Posterior vena cava (tissue), 2 donors: Measurements from ENCODE around the gene FAIM2. TPM values are rescaled to one million over a fixed set of nuclear protein-coding genes. Genes with fewer than 3 reads are reported as not detected.
"Not testable (repeated sequence)": the region's sequence is repeated elsewhere in the genome, so short reads cannot be mapped to it uniquely, and the experiment has no call there.

Source experiments
- DNase-seq: peaks from one replicate; pipeline ENCODE4 v3.0.0-alpha.2; 2020; ENCODE audit warnings: low spot score
- intact Hi-C, 2 donors: fragments of 100-400 bp; cut with DNase I; formaldehyde crosslinking; loops; one replicate each; pipeline versions ENCODE4 v1.14.1 to v1.14.2; 2022 to 2023
- total RNA-seq, 2 donors: library from RNA; stranded (reverse); fragmentation: NEBNext Ultra II Directional; extraction: Animal tissue kit (Norgen Biotek cat#: 25700); gene quantifications; one replicate each; pipeline ENCODE4 v1.2.1, GENCODE V29; 2021
- donor health status: DM: yes; HTN: yes; CAD: no.
- donor health status: DM: yes; HTN: yes; CAD: no.

Gene FAIM2
- total RNA-seq, 2 donors from 2014 or later, result 1.8 to 2.5 TPM

DNA sequence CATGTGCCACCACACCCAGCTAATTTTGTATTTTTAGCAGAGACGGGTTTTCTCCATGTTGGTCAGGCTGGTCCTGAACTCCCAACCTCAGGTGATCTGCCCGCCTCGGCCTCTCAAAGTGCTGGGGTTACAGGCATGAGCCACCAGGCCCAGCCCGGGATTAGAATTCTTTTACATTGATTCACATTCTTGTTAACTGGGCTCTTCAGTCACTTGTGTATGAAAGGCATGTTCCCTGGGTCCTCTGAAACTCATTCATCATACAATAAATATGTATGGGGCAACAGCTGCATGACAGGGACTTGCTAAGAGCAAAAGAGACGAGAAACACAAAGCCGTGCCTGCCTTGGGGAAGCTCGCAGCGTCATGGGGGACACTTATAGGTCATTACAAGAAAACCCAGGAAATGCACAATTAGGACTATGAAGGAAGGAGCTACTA lies 31.9 kb downstream of the FAIM2 start:
- DNase-seq, result peak; percentile 44

DNA sequence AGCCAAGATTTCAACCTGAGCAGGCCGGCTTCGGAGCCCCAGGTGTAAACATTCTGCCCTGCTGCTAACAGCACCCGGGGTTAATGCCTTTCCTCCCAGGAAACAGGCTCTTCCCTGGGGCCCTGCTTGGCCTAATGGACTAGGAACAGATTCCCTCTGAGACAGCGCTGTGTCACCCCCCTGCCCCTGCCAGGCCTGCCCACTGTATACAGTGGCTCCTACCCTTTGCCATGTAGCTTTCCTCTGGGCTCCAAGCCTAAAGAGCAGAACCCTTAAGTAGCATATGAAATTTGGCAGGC lies 32.5 kb downstream of the FAIM2 start:
- DNase-seq, result peak; percentile 47
- intact Hi-C loops, result no loop called here

More for the DNA sequence above, 31.9 kb downstream of the FAIM2 start:
- intact Hi-C loops, result not testable (repeated sequence)

DNA sequence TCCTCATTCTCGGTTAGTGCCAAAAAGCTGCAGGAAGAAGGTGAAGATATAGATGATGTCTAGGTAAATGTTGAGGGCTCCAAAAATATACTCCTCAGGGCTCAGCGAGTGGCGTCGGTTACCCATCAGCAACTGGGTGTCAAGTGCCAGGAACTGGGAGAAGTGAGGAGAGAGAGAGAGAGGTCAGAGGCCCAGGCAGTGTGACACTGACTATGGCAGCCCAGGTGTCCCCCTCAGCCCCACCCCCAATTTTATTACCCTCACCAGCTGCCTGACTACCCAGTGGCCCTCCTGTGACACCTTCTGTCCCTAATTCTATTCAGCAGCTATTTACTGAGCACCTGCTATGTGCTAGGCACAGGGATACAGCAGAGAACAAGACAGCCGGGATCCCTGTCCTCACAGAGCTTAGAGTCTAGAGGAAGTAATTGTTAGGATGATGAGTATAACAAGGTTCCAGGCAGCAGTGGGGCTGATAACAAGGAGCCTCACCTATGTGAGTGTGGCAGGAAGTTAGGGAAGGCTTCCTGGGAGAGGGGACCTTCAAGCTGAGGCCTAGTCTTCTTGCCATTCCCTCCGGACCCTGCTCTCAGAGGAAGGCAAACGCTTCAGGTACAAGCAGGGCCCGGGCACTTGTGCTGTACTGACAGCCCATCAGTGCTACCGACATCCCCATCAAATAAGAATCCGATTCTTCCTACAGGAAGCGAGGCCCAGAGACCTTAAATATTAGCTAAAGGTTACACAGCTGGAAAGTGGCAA lies 33.0 kb downstream of the FAIM2 start:
- DNase-seq, result peak; percentile 20
- intact Hi-C loops, result no loop called here

DNA sequence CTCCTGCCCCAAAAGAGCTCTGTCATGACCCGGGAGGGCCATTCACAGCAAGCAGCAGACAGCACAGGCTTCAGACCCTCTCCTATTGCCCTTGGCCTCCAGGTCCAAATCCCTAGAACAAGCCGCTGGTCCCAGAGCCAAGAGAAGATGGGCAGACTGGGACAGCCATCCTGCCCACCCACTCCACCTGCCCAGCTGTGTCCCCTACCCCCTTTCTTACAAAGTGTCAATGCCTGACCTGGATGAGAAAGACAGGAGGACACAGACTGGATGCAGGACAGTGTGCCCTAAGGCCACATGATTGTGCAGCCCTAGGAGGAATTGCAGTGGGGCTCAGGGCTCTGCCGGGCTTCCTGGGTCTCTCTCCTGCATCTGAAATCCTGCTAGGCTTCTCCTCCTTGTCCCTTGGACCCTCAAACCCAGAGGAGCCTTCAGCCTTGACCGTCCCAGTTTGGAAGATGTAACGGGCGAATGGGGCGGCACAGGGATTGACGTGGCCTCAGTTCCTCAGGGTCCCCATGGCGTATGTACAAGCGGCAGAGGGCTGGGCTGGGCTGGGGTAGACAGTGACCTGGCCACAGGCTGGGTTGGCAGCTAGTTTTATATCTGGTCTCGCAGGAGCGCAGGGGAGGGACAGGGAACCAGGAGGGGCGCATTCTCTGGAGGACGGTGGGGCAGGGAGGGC lies 33.7 kb downstream of the FAIM2 start:
- DNase-seq, result peak; percentile 49

DNA sequence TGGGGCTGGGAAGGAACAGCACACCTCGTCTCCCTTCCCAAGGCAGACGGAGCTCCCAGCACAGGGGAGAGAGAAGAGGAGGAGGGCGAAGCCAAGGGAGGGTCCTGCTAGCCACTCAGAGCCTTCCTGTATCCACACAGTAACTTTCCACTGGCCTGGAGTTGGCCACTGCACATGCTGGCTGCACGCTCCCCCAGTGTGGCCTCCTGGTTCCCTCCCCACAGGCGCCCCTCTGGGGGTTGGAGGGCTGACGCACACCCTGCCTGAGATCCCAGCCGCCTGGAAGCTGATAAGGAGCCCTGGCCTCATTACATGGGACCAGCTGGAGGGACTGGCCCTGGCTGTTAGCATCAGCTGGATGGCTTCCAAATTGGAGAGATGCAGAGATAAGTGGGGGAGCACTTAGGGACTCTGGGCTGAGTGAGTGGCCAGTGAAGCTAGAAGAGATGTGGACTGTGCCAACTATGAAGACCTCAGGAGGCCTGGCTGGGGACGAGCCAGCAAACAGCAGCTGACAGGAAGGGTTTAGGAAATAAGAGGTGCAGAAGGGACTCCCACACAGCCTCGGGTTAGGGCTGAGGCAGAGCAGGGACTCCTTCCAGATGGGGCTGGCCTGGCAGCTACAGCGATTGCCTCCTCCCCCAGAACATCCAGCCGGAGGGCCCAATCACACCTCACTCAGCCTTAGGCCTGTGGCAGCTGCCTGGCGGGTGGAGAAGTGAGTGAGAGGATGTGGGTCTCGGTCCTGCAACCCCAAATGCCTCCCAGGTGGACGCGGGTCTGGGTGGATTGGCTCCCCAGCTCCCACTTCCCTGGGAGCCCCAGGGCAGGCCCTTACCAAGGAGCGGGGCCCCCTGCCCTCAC lies 34.5 kb downstream of the FAIM2 start:
- intact Hi-C loops, result loop anchor here (1.0 to 10.0 kb wide), 2 partner anchors 94 to 186 kb away; partner anchors contain the start of gene ASIC1 (in 1 of the 2)
- DNase-seq, result peak; percentile 95

More for the DNA sequence above, 33.7 kb downstream of the FAIM2 start:
- intact Hi-C loops, result loop anchor here in 1 of 2 donors (10.0 kb wide), 1 partner anchor 185 kb away; the partner anchor contains the start of gene ASIC1

DNA sequence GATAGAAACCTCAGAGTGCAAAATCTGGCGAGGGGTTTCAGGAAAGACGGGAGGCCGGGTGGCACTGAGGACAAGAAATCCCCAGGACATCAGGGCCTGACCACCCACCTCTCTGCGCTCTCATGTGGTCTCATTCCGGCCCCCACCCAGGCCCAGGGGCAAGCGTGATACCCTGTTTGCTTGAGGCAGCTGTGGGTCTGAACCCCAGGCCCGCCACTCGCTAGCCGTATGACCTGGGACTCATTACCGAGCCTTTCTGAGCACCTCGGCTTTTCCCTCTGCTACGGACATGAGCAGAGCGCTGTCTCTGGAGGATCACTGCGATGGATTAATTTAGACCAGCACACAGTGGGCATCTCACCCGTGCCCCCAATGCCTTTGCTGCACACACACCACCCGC lies 35.3 kb downstream of the FAIM2 start:
- intact Hi-C loops, result loop anchor here (1.0 to 10.0 kb wide), 2 partner anchors 93 to 186 kb away; partner anchors contain the start of gene ASIC1 (in 1 of the 2)
- DNase-seq, result peak; percentile 78

DNA sequence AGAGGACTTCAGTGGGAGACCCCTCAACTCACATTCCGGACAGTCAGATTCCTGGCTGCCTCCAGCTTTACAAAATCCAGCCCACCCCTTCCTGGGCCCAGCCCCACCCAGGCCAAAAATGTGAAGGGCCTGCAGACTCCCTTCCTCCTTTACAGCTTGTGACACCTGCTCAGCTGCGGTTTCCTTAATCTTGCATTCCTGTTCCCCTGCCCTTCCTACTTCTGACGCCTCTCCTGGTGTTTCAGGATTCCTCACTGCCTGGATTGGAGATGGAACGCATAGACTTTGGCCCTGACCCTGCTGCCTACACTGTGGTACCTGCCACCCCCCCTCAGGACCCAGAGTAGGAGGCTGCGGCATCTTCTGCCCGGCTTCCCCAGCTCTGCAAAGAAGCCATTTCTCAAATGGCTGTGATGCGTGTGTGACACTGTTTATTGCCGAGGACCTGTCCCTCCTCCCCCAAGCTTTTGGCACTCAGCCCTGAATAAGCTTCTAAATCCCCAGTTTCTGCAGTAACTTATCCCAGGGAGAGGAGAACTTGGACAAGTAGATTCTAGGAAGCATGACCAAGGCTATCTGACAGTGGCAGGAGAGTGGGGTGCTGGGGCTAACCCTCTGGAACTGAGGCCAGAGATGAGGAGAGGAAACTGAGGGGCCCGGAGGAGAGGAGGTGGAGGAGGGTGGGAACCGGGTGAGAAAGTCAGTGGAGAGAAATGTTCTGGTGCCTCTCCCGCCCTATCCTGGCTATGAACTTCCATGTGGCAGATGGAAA lies 35.9 kb downstream of the FAIM2 start:
- peak; percentile 71 for DNase-seq

DNA sequence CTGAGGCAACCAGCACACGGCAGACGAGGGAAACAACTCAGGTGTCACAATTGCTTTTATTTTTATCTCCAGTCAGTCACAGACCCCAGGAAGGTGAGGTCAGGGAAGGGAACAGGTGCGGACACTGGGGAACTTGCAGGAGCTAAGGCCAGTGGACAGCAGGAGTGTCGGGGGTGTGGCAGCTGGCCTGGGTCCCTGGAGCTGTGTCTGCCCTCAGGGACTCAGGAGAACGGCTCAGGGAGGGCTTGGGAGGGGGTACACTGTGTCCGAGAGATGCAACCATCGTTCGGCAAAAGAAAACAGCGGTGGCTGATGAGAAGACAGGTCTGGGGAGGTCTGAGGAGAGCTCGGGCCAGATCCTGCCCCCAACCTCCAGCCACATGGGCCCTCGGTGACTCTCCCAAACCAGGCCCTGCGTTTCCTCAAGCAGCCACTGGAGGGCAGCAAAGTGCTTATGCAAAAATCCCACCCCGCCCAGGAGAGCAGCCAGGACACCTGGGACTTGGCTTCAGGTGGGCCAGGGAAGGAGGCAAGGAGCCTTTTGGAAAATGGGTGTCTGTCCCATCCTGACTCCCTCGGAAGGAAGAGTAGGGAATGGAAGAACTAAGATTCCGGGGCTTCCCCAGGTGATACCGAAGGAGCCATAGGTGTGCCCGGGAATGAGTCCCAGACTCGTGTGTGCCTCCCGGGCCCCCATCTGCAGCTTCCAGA lies 36.7 kb downstream of the FAIM2 start:
- intact Hi-C loops, result loop anchor here in 1 of 2 donors (10.0 kb wide), 1 partner anchor 188 kb away; the partner anchor contains the start of gene ASIC1
- DNase-seq, result peak; percentile 91

More for the DNA sequence above, 35.9 kb downstream of the FAIM2 start:
- intact Hi-C loops, result loop anchor here (1.0 to 10.0 kb wide), 2 partner anchors 92 to 187 kb away; partner anchors contain the start of gene ASIC1 (in 1 of the 2)

DNA sequence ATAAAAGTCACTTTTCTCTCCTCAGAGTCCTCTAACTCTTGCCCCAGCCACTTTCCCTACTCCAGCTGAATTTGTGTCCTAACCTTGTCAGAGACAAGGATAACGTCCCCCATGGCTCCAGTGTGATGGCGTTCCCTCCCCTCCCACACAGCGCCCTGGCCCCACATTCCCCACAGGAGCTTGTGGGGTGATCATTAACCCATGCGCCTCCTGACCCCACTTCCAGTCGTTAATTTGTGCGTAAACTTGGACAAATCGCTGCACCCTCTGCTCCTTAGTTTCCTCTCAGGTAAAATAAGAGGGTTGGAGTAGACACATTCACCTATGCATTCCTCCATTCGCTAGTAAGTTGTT lies 37.9 kb downstream of the FAIM2 start:
- intact Hi-C loops, result loop anchor here in 1 of 2 donors (10.0 kb wide), 1 partner anchor 189 kb away; the partner anchor contains the start of gene ASIC1
- no peak for DNase-seq

DNA sequence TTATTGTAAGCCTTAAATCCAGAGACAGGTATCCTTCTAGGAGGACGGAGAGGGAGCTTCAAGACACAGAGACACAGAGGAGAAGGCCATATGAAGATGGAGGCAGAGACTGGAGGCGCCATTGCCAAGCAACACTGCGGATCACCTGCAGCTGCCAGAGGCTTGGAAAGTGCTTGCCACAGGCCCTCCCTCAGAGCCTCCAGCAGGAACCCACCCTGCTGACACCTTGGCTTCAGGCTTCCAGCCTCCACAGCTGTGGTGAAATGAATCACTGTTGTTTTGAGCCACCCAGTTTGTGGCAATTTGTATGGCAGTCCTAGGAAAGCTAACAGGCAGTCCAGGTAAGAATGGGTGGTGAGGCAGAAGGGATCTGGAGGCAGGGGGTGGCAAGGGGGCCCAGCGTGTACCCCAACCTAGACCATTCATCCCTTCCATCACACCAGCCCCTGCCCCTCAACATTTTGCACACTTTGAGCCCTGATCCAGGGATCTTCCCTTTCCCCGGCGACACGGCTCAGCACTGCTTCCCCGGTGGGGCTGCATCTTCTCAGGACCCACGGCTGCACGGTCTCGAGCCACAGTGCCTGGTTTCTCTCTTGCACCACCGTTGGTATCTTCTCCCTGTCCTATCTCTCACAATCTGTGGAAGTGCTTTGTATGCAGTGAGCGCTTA lies 38.5 kb downstream of the FAIM2 start:
- intact Hi-C loops, result loop anchor here in 1 of 2 donors (10.0 kb wide), 1 partner anchor 190 kb away; the partner anchor contains the start of gene ASIC1

DNA sequence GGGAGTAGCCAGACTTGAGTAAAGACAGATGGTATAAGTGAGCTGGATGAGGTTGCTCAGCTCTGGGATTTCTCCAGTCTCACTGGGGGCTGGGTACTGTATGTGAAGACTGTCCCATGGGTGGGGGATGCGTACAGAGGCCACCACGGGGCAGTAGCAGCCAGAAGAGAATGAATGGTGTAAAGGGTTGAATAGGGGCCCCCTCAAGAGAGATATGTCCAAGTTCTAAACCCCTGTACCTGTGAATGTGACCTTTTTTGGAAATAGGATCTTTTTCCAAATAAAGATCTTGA lies 39.0 kb downstream of the FAIM2 start:
- DNase-seq, result no peak
- intact Hi-C loops, result loop anchor here in 1 of 2 donors (10.0 kb wide), 1 partner anchor 190 kb away; the partner anchor contains the start of gene ASIC1

More for the DNA sequence above, 38.5 kb downstream of the FAIM2 start:
- peak; percentile 74 for DNase-seq

DNA sequence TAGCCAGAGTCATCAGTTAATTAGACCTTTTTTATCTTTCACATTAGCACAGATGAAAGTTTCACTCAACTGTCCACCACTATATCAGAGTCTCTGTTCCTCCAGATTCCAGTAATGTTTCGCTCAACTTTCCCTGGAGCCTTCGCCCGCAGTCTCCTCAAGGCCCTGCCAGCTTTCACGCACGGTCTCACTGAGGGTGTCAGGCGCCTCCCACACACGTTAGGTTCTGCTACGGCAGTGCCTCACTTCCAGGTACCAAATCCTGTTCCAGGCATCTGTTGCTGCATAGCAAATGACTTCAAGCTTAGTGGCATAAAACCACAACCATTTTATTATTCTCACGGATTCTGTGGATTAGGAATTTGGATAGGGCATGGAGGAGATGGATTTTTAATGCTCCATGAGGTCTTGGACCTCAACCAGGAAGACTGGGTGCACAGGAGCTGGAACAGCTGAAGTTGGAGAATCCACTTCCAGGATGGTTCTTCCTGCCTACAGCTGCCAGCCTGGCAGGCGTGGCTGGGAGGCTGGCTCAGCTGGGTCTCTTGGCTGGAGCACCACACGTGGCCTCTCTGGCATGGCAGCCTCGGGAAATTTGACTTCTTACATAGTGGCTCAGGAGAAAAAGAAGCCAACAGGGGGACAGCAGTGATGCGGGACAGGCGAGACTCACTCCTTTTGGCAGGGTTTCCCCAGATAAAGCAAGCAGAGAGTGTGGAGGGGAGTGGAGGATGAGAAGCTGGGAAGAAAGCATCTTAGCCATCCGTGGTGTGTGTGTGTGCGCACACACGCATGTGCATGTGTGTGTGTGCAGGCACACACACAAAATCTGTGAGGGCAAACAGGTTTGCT lies 39.5 kb downstream of the FAIM2 start:
- DNase-seq, result peak; percentile 31
- intact Hi-C loops, result loop anchor here in 1 of 2 donors (10.0 kb wide), 1 partner anchor 191 kb away; the partner anchor contains the start of gene ASIC1

DNA sequence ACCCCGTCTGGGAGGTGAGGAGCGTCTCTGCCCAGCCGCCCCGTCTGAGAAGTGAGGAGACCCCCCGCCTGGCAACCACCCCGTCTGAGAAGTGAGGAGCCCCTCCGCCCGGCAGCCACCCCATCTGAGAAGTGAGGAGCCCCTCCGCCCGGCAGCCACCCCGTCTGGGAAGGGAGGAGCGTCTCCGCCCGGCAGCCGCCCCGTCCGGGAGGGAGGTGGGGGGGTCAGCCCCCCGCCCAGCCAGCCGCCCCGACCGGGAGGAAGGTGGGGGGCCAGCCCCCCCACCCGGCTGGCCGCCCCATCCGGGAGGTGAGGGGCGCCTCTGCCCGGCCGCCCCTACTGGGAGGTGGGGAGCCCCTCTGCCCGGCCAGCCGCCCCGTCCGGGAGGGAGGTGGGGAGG lies 42.8 kb downstream of the FAIM2 start:
- DNase-seq, result not testable (repeated sequence)
- intact Hi-C loops, result loop anchor here in 1 of 2 donors (10.0 kb wide), 1 partner anchor 194 kb away; the partner anchor contains the start of gene ASIC1

DNA sequence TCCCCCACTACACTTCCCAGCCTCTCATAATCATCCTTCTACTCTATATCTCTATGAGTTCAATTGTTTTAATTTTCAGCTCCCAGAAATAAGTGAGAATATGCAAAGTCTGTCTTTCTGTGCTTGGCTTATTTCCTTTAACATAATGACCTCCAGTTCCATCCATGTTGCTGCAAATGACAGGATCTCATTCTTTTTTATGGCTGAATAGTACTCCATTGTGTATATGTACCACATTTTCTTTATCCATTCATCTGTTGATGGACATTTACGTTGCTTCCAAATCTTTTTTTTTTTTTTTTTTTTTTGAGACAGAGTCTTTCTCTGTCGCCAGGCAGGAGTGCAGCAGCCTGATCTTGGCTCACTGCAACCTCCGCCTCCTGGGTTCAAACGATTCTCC lies 47.8 kb downstream of the FAIM2 start:
- intact Hi-C loops, DNase-seq: not testable (repeated sequence)

DNA sequence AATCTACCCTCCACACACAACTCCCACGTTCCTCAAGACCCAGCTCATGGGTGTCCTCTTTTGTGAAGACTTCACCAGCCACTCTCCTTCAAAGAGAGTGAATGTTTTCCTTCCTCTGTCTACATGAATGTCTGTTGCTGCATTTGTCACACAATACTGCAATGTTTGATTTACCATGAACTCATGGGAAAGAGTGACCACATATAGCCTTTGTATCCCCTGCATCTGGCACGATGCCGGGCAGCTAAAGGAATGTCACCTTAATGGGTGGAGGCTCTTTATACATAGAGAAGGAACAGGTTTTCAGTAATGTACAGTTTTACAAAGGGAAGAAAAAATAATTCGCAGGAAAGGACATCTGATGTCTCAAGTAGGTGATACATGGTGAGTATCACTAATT lies 48.7 kb downstream of the FAIM2 start:
- intact Hi-C loops, result no loop called here
- DNase-seq, result no peak

DNA sequence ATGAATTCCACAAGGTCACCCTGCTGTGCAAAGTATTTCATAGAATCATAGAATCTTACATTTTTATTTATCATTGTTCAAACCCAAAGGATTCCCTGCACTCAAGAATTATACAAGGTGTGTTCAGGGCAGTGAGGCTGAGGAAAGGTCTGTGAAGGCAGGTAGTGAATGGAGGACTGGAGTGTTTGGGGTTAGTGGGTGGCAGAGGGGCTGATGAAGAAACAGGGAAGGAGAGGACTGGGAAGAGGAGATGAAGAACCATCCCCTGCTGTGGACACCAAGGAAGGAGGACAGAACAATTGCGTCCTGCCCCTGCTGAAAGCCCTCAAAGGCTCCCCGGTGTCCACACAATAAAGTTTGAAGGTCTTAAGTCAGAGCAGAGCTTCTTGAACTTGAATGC lies 50.0 kb downstream of the FAIM2 start:
- DNase-seq, result no peak

More for the DNA sequence above, 50.0 kb downstream of the FAIM2 start:
- intact Hi-C loops, result no loop called here
